Suppressor macrophage treated with lipopolysaccharide for 1 hour (primary cell): ENCODE data around the gene RELN.

Source experiments
- DNase-seq, 3 donors: peaks; one replicate each; pipeline ENCODE4 v3.0.0-alpha.2; 2020 to 2022

Gene RELN

DNA sequence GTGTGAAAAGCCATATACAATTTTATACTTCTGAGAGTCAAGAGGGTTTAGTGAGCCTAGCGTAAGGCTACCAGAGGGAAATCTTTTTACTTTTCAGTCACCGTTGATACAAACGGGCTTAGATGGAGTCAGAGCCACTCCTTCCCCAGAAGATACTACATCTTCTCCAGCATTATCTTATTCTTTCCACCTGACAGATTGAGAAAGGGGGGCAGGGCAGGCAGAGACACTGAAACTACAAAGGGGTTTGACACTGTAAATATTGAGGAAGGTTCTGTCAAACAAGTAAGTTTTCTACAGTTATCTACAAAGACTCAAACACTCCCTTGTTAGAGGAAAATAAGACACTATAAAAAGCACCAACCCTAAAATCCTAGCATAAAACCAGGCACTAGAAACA is 100.0 kb downstream of the RELN start:
- no peak for DNase-seq

DNA sequence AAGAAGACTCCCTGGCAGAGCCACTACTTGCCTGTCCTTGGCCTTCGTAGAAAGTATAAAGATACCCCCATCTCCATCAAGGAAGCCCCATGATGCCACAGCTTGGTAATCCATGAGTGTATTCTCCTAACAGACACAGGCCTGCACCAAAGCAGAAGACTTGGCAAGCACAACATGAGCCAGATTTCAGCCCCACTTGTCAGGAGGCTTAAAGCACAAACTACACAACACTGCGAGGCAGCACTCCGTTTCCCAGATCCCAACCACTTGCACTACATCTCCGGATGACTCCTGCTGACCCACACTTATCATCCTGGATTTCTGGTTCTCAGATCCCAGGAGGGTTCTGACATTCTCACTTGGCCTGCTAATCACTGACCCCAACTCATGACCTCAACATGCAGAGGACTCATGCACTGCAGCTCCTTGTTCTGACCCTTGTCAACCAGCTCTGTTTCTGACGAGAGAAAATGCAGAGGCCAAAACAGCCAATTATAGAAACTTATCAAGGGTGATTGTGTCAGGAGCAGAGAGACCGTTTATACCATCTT is 100.8 kb downstream of the RELN start:
- no peak for DNase-seq

DNA sequence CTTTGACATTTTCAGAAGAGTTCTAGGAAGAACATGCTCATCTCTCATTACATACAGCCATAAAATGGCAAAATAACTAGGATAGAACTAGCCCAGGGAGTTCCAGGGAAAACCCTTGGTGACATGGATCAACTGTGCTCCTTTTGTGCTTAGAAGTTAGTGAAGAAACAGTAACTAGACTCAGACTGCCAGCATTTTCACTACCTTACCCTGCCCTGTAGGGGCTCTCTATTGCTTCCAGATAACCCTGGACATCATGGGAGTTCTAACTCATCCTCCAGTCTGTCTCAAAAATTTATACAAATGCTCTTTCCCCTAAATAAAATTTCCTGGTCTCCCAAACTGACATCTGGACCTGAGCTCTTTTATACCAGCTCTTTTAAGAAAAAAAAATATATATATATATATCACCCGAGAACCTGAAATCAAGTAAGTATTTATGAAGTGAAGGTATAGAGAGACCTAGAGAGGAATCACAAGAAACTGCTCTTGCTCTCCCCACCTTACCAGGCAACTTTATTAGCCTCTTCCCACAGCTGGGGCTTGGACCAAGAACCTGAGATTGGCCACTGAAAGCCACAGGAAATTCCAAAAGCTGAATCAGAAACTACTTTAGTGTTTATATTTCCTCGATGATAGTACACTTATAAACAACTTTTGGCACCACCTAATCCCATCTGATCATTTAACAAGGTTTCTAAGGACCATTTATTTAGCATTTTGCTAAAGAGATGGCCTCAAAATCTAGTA is 101.4 kb downstream of the RELN start:
- no peak for DNase-seq

DNA sequence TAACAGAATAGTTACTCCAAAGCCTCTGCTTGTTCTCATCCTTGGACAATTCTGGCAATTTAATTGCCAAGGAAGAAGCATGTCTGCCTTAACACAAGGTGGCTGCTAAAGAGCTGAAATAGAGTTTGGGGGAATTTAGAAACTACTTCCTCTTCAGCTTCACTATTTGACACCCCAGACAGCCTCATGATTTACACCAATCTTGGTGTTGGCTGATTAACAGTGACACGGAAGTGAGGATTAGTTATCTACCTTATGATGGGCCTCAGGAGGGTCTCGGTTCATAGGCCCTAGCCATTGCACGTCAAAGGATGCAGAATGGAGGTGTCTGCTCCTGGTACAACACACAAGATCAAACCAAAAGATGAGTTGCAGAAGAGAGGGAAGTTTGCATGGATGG is 102.4 kb downstream of the RELN start:
- no peak for DNase-seq

DNA sequence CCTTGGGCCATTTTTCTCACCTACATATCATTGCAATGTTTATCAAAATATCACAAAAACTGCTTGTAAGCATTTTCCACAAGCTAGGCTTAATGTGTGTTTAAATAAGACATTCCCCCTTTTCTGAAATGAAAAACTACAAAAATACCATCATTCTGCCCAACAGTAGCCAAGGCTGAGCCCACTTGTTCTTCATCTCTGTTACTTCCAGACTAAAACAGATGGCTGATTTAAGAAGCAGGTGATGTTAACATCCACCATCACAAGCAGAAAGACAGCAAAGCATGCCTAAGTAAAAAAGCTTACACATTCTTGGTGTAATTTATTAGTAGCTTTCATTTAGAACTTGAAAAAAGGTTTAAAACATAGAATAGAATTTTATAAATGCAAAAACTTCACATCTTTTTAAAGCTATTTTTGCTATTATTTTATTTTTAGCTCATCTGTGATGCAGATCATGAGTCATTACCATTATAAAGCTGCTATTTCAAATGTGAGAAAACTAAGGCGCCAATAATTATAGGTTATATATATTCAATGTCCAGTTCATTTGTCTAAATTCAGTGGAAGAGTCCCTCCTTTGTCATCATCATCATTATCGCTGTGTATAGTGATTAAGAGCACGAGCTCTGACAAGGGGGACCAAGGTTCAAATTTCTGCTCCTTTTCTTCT is 109.4 kb downstream of the RELN start:
- no peak for DNase-seq

DNA sequence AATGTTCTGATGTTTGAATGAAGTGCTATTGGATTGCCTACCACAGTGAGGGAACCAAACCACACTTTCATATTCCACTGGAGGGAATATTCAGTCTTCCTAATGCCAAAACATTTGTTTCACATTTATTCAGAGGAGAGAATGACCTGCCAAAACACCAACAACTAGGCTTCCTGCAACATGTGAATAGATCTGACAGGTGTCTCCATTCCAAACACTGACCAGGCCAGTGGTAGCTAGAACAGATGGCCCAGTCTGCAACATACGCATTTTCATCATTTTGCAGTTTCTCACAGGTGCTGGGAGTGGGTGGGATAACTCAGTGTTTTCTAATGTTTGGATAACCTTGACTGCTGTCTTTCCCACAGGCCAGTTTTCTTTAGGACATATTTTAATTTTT is 110.0 kb downstream of the RELN start:
- DNase-seq, result no peak

DNA sequence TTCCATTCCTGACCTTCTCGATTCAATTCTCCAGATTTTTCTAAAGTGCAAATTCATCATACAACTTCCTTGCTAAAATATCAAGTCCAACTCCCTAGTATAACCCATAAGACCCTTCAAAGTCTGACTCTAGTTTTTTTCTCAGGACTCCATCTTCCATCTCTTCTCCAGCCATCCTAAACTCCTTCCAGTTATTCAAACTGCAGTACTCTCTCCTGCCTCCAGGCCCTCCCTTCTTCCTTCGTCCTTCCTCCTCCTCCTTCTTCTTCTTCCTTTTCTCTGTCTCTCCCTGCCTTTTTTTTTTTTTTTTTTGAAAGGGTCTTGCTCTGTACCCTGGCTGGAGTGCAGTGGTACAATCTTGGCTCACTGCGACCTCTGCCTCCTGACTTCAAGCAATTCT is 111.9 kb downstream of the RELN start:
- no peak for DNase-seq

DNA sequence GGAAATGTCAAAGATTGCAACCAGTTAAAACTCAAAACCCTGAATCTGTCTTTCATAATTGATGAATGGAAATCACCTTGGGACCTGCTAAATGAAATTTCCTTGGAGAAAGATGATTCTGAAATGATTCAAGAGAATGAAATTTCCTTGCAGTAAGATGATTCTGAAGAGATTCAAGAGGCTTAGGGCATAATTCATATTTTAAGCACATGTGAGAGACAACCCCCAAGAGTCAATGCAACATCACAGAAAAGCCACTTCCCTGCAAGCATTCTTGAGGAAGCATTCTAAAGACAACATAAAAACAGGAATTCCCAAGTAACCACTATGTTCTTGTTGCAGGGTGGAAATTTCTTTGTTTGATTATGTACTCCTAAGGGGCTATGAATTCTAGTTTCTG is 113.7 kb downstream of the RELN start:
- no peak for DNase-seq

DNA sequence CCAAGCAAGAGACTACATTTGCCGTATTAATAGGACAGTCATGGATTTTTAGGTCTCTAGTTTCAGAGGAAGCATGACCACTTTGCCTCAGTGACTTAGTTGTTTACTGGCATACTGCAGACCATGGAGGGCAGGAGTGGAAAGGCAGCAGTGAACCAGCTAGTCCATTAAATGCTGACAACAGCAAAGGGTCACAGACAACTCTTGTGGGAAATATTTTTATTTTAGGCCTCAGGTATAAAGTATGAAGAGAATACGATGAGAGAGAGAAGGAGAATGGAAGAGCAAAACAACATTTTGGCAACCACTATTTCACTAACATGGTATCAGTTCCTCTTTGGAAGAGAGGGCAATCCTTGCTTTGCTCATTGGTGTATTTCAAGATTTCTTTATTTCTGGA is 118.0 kb downstream of the RELN start:
- DNase-seq, result no peak

DNA sequence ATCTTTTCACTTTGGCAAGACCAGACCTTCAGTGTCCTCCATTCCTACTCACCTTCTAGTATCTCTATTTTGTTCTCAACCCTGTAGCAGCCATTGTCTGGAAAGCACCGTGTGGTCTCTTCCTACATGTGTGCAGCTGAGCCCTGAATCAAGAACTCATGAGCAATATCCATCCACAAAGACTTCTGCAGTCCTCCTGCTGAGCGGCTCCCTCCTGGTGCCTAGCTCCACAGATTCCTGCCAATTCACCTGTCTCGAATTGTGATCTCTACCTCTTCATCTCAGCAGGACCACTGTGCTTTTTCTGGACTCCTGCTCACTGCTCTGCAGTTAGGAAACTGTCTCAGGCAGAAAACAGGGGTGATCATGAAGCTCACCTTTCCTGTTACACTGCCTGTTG is 118.8 kb downstream of the RELN start:
- DNase-seq, result no peak

DNA sequence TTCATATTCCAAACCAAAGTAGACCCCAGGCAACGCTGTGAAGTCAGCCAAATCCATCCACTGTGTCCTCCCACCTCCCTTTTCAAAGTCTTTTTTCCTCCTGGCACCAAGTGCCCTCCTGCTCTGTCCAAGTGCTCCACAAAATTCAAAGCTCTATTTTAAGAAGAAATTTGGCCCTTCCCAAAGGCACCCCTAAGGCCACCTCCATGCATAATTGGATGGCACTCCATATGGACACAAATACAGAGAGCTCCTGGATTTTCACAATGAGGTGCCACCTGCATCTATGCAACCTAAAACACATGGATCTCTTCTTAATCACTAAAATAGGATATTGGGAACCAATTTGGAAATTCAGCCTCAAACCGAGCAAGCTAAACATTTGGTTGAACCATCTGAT is 121.6 kb downstream of the RELN start:
- DNase-seq, result no peak

DNA sequence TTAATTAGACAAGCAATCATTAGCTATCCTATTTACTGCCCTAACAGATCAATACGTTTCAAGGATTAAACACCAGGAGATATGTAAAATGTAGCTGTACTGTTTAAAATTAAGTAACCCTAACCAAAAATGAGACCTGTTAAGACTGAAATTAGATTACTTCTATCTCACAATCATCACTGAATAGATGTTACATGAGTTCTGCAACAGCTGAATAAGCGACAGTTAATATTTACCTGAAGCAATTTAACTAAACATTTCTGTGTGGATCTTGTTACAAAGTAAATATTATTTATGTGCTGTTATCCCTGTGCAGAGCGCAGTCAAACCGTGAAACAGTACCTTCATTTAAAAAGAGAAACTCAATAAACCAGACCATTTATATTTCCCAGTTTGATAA is 122.5 kb downstream of the RELN start:
- no peak for DNase-seq

DNA sequence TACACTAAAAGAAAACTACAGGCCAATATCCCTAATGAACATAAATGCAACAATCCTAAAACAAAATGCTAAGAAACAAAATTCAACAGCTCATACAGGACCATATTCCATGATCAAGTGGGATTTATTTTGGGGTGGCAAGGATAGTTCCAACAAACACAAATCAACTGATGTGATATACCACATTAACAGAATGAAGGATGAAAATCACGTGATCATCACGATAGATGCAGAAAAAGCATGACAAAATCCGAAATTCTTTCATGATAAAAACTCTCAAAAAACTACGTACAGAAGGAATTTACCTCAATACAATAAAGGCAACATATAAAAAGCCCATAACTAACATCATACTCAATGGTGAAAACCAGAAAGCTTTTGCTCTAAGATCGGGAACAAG is 124.0 kb downstream of the RELN start:
- no peak for DNase-seq

DNA sequence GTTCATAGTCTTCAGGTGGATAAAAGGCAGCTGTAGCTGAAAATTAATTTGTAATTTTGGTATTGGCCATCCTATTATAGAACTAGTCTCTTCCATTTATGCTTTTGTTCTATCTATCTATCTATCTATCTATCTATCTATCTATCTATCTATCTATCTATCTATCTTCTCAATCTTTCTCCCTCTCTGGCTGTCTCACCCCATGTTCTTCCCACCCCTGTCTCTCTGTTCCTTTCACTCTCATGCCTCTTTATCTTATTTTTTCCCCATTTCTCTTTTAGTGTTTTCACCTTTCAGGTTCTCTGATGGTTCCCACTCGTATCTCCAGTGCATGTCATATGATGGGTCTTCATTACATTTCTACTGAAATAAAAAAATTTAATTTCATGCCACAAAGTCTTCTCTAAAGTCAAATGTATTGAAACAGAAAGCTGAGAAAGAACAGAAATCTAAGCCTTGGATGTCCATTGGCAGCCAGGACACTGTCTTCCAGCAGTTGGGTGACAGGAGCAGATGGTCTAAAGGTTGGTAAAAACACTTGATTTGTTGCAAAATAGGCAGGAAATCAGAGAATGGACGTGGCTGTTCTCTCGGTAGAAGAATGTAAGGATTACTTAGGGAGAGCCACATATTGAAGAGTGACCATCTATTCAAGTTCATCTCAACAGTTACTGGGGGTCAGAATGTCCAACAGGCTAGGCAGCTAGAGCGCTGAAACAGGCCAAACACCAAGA is 127.0 kb downstream of the RELN start:
- DNase-seq, result no peak

DNA sequence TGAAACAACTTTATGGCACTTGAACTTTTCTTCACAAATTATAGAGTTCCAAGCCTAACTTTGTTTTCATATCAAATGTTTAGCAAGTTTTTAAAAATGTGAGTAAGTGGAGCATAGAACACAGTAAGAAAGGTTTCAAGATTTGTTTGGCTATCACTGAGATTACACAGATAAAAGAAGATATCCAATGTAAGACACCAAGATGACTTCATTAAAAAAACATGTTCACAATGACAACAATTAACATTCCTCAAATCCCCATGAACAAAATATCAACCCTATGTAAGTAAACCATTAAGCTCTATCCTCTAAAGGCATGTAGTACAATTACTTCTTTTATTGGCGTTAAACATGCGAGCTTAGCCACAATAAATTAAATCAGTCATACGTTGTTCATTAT is 129.7 kb downstream of the RELN start:
- no peak for DNase-seq

DNA sequence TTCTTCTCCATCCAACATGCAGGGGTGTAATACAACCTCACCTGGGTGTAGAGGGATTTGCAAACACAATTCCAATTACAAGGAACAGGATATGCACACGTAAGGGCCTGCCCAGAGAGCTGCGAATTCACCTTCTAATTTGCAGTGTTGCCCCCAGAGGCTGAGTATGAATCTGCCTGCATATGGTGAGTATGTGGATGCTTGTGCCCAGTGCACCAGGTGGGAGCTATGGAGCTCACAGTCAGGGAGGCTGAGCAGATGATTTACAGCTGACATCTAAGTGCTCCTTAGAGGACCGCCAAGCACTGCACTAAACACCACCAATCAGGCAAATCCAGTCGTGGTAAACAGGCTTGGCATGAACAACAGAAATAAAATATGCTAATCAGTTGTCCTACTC is 132.0 kb downstream of the RELN start:
- DNase-seq, result no peak

DNA sequence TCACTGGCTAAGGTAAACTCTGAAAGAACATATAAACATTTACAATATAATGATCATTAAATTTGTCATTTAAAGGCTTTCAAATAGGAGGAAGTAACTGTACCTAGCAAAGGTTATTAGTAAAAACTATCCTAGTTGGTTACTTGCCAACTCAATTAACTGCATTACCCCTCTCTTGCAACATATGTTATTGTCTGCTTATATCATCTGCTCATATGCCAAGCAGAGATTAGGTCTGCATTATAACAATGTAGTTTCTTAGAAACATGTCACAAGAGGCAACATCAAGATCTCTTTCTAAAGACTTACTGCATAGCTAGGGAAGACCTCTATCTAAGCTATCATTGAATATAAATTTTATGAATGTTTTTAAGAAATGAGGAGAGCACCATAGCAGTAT is 132.5 kb downstream of the RELN start:
- DNase-seq, result no peak

DNA sequence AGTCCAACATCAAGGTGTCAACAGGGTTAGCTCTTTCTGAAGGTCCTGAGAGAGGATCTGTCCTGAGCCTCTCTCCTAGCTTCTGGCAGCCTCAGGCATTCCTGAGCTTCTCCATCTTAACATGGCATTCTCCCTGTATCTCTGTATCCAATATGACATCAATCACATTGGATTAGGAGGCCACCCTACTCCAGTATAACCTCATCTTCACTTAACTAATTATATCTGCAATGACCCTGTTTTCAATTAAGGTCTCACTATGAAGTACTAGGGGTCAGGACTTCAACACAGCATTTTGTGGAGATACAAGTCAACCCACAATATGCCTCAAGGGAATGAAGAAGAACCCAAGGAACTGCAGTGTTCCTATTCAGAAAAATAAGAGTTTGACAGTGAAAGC is 133.8 kb downstream of the RELN start:
- no peak for DNase-seq

DNA sequence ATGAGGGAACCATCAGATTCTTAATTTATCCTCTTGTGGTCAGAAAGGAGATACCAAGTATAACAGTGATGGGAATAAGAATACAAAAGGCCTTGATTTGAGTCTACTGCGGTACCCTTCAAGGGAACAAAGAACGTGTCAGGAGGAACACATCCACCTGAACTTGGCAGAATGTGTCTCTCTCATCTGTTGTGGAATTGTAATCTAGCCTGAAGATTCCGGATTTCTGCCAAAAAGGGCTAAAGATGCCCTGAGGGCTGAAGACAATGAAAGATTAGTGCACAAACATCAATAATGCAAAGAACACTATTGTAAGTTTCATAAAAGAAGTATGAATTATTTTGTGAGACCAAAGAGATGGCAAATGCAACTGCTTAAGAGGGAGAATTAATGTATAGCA is 134.8 kb downstream of the RELN start:
- no peak for DNase-seq

DNA sequence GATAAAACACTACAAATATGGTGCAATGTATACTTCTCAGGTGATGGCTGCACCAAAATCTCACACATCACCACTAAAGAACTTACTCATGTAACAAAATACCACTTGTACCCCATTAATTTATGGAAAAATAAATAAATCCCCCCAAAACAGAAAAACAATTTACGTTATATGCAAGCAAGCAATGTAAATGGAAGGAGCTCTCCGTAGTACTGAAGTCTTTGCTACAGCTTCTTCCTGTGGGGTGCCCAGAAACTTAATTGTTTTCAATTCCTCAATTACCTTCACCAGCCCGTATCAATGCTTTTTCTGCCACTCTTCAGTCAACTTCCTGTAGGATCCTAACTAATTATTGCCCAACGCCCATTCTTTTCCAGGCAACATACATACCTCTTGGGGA is 138.1 kb downstream of the RELN start:
- peak; percentile 0 to 25 (median 14) for DNase-seq

DNA sequence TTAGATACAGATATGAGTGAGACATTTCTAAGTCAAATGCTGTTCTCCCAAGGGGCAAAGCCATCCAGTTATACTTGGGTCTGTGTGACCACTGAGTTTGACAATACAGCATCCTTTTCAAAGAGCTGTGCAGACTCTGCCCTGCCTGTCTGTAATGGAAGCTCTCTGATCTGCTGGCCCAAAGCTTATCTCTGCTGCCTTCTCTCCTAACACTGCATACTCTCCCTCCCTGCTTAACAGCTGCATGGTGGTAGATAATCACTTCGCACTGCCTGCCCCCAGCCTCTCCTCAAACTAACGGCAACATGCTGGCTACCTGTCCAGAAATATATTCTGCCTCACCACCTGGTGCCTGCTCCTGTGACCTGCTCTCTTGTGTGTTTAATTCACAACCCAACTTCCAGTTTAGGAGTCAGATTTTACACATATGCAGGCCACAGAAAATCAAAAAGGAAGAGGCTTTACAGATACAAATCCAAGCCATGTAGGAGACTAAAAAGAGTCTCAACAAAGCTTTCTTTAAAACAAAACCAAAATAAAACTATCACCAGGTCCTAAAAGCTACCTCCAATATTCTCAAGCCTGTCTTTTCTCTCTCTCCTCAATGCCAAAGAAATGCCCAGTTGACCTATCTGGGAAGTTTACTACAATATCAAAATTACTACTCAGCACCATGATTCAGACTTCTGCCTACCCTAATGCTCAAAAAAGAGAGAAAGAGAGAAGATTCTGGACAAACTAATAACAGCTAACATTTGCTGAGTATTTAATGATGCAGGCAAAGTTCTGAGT is 145.6 kb downstream of the RELN start:
- DNase-seq, result no peak

DNA sequence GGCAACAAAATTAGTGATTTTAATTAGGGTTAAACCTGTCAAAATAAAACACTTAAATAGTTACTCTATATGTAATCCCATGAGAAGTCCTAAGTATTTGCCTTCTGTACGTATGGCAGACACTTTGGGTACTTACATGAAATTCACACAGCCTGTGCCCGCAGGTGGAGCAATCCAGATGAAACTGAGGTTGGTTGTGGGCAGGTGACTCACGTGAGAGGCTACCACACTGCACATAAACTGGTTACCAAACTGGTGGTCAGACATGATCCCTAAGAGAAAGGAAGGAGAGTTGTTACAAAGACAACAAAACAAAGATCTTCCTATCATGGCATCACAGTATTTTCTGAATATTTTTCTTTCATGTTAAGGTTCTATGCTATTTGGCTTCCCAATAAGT is 156.1 kb downstream of the RELN start:
- DNase-seq, result no peak

DNA sequence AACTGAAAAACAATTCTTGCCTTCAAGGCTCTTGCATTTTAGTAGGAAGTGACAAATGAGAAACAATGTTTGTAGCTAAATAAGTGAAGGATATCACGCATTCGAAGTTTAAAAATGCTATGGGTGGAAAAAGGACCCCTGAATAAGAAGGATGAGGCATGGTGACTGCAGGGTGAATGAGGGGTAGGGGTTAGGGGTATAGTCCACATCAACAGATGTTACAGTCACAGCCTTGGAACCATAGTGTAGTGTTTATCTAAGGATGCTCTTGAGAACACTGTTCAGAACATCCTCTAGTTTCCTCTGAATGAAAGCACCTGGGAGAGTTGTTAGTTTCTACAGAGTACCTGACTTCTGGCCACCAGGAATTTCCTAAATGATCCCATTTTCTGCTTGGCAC is 157.0 kb downstream of the RELN start:
- DNase-seq, result no peak
